CD14-positive monocyte (primary cell): Measurements from ENCODE around the gene ARID4B. TPM values are rescaled to one million over a fixed set of nuclear protein-coding genes. Genes with fewer than 3 reads are reported as not detected.

Experiments used
- DNase-seq, 3 donors: peaks; one replicate each; pipeline ENCODE4 v3.0.0-alpha.2; 2011 to 2022
- H2AFZ ChIP-seq: 2 replicates; pipeline ENCODE4 v1.6.0; 2012; ENCODE audit warnings: mild to moderate bottlenecking, low read depth, low read length, inconsistent platforms; ENCODE audit not compliant: insufficient read depth, poor library complexity, severe bottlenecking
- H3K27ac ChIP-seq, 2 donors: 1 replicate in 1 of 2; 2 replicates in 1 of 2; pipeline ENCODE4 v1.5.1; 2012 to 2013; ENCODE audit warnings: low read length in 2 of 2, control low read depth in 1 of 2, inconsistent platforms in 1 of 2, low read depth in 1 of 2, mild to moderate bottlenecking in 1 of 2
- H3K27me3 ChIP-seq, 2 donors: one replicate each; pipeline versions ENCODE4 v1.6.0 to v1.6.1; 2011 to 2013; ENCODE audit warnings: low read length in 2 of 2; ENCODE audit not compliant: control insufficient read depth in 2 of 2, insufficient read depth in 2 of 2
- H3K36me3 ChIP-seq, 2 donors: replicated peaks in 1 of 2; 1 replicate in 1 of 2; 2 replicates in 1 of 2; pipeline versions ENCODE4 v1.5.1 to v1.6.1; 2012 to 2013; ENCODE audit warnings: low read length in 2 of 2, control low read depth in 1 of 2, inconsistent platforms in 1 of 2, mild to moderate bottlenecking in 1 of 2; ENCODE audit not compliant: insufficient read depth in 2 of 2, control insufficient read depth in 1 of 2
- H3K4me1 ChIP-seq, 2 donors: 1 replicate in 1 of 2; 2 replicates in 1 of 2; pipeline versions ENCODE4 v1.5.1 to v1.6.1; 2012 to 2013; ENCODE audit warnings: low read length in 2 of 2, control low read depth in 1 of 2, inconsistent platforms in 1 of 2, mild to moderate bottlenecking in 1 of 2, moderate library complexity in 1 of 2; ENCODE audit not compliant: insufficient read depth in 2 of 2, control insufficient read depth in 1 of 2
- H3K4me2 ChIP-seq: replicated peaks from 2 replicates; pipeline ENCODE3; 2012; ENCODE audit warnings: low read length, moderate library complexity, mild to moderate bottlenecking; ENCODE audit not compliant: poor library complexity, severe bottlenecking; ENCODE audit errors: extremely low read depth
- H3K4me3 ChIP-seq, 3 experiments: fragments of 200-600 bp in 1 of 3; sonication (generic) in 1 of 3; replicated peaks in 1 of 3; 1 replicate in 2 of 3; 2 replicates in 1 of 3; pipeline ENCODE4 v1.5.1; 2011 to 2013; ENCODE audit warnings: low read length in 3 of 3, mild to moderate bottlenecking in 3 of 3, control low read depth in 2 of 3, low read depth in 2 of 3, inconsistent platforms in 1 of 3, moderate library complexity in 1 of 3
- H3K79me2 ChIP-seq: 2 replicates; pipeline ENCODE4 v1.6.0; 2012; ENCODE audit warnings: mild to moderate bottlenecking, control low read depth, inconsistent platforms, low read length, moderate library complexity; ENCODE audit not compliant: insufficient read depth
- H3K9ac ChIP-seq: 2 replicates; pipeline ENCODE4 v1.6.0; 2017; ENCODE audit warnings: low read length, mild to moderate bottlenecking; ENCODE audit not compliant: insufficient read depth, poor library complexity, severe bottlenecking
- H3K9me3 ChIP-seq, 2 donors: replicated peaks in 1 of 2; 1 replicate in 1 of 2; 2 replicates in 1 of 2; pipeline versions ENCODE4 v1.5.1 to v1.6.1; 2012 to 2013; ENCODE audit warnings: low read length in 2 of 2, control low read depth in 1 of 2; ENCODE audit not compliant: control insufficient read depth in 1 of 2, insufficient read depth in 1 of 2
- H4K20me1 ChIP-seq: 2 replicates; pipeline ENCODE4 v1.6.0; 2012; ENCODE audit warnings: mild to moderate bottlenecking, low read length, control low read depth, moderate library complexity; ENCODE audit not compliant: insufficient read depth
- H3K27ac Mint-ChIP-seq, 7 donors: one replicate each; pipeline ENCODE4 v1.8.0; 2020; ENCODE audit warnings: mild to moderate bottlenecking in 7 of 7, mixed read lengths in 7 of 7, moderate library complexity in 6 of 7, inconsistent platforms in 2 of 7
- H3K27me3 Mint-ChIP-seq, 3 donors: one replicate each; pipeline ENCODE4 v1.8.0; 2021 to 2022; ENCODE audit warnings: low read depth in 3 of 3, mild to moderate bottlenecking in 3 of 3, mixed read lengths in 3 of 3, moderate library complexity in 3 of 3, inconsistent platforms in 1 of 3
- H3K36me3 Mint-ChIP-seq, 2 donors: one replicate each; pipeline ENCODE4 v1.8.0; 2020; ENCODE audit warnings: mixed read lengths in 2 of 2, inconsistent platforms in 1 of 2, mild to moderate bottlenecking in 1 of 2
- H3K4me1 Mint-ChIP-seq: one replicate; pipeline ENCODE4 v1.8.0; 2020; ENCODE audit warnings: mild to moderate bottlenecking, mixed read lengths
- H3K4me3 Mint-ChIP-seq, 2 donors: one replicate each; pipeline ENCODE4 v1.8.0; 2020; ENCODE audit warnings: mild to moderate bottlenecking in 2 of 2, mixed read lengths in 2 of 2, moderate library complexity in 1 of 2
- H3K9me3 Mint-ChIP-seq, 7 donors: one replicate each; pipeline ENCODE4 v1.8.0; 2020 to 2022; ENCODE audit warnings: mixed read lengths in 7 of 7, mild to moderate bottlenecking in 6 of 7, moderate library complexity in 6 of 7, inconsistent platforms in 2 of 7
- CTCF ChIP-seq: fragments of 200-600 bp; IDR thresholded peaks from one replicate; pipeline ENCODE4 v1.8.0; 2022; ENCODE audit warnings: antibody characterized with exemption, mild to moderate bottlenecking
- WGBS: methylation state at CpG from one replicate; pipeline ENCODE4 v1.1.5; 2013; ENCODE audit warnings: missing lambda C conversion rate; ENCODE audit not compliant: insufficient coverage; 5-methylcytosine and 5-hydroxymethylcytosine counted together
- intact Hi-C, 2 donors: fragments of 100-400 bp; cut with micrococcal nuclease; formaldehyde crosslinking; loops; one replicate each; pipeline versions ENCODE4 v1.15.0 to v1.15.1; 2023
- polyA plus RNA-seq, 3 donors: library from polyadenylated mRNA; depleted of rRNA in 1 of 3; unstranded in 2 of 3; stranded (reverse) in 1 of 3; fragments of 300-500 nt in 2 of 3; fragments of >200 nt in 1 of 3; fragmentation: Illumina TruSeq in 2 of 3; gene quantifications; 1 replicate in 2 of 3; 2 replicates in 1 of 3; pipeline ENCODE4 v1.2.3, GENCODE V29; 2012 to 2021

ARID4B gene
- polyA plus RNA-seq, 3 donors, result 9.3 to 15.4 (median 11.1) TPM

GRCh38 chr1:235152235-235152634 lies 175.7 kb downstream of the ARID4B start:
- Histone ChIP-seq H3K4me2 (no peak overlapping the region), H4K20me1 (peaks cover 19% of the 10 kb centered on the region), H3K9ac (no peak overlapping the region), H2AFZ (no peak overlapping the region), H3K4me1 (no peaks in the 10 kb centered on the region), H3K79me2 (peaks cover 22% of the 10 kb centered on the region), H3K4me3 (no peak overlapping the region), H3K9me3 (no peaks in the 10 kb centered on the region), H3K27me3 (no peaks in the 10 kb centered on the region), H3K27ac (no peak overlapping the region), H3K36me3 (peaks cover 80 to 97% of the 10 kb centered on the region in 2 donors)
- Mint-ChIP-seq H3K4me1 (no peaks in the 10 kb centered on the region), H3K4me3 (no peak overlapping the region), H3K36me3 (peaks cover 62 to 84% of the 10 kb centered on the region in 2 donors), H3K27ac (no peak overlapping the region), H3K9me3 (no peaks in the 10 kb centered on the region), H3K27me3 (no peaks in the 10 kb centered on the region)
- no peak for TF ChIP-seq CTCF
- no peak for DNase-seq
- intact Hi-C loops, result no loop called here

DNA sequence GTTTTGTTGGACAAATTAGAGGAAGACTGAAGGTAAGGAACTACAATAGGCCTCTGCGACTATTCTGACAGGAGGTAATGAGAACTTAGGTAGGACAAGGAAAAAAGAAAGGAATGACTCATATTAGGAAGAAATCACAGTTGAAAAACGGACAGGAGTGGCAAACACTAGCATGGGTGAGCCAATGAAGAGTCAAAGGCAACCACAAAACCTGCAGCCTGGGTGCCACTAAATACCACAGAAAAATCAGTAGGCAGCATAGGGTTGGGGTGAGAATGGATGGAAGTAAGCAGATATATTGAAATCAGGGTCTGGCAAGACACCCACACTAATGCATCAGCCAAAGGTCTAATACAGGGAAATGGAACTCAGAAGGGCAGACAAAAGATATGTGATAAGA lies 176.9 kb downstream of the ARID4B start:
- no peak overlapping the region for H3K4me3 ChIP-seq
- no peak overlapping the region for H3K9ac ChIP-seq
- Mint-ChIP-seq H3K4me3 (no peak overlapping the region), H3K27ac (no peak overlapping the region), H3K9me3 (no peaks in the 10 kb centered on the region), H3K36me3 (peaks cover 69 to 92% of the 10 kb centered on the region in 2 donors), H3K4me1 (no peaks in the 10 kb centered on the region), H3K27me3 (no peaks in the 10 kb centered on the region)
- WGBS, result no CpG with 5 or more reads among the region's 2 CpGs
- TF ChIP-seq CTCF, result no peak
- H3K4me2 ChIP-seq, result no peak overlapping the region
- peaks cover 15% of the 10 kb centered on the region for H4K20me1 ChIP-seq
- peaks cover 80 to 96% of the 10 kb centered on the region in 2 donors for H3K36me3 ChIP-seq
- peaks cover 11% of the 10 kb centered on the region for H3K79me2 ChIP-seq
- intact Hi-C loops, result no loop called here
- H2AFZ ChIP-seq, result no peak overlapping the region
- no peaks in the 10 kb centered on the region for H3K9me3 ChIP-seq
- H3K4me1 ChIP-seq, result no peaks in the 10 kb centered on the region
- no peaks in the 10 kb centered on the region for H3K27me3 ChIP-seq
- no peak for DNase-seq
- no peak overlapping the region for H3K27ac ChIP-seq
